ENCODE results near the gene CEACAM1.
"Not testable (repeated sequence)": the region's sequence is repeated elsewhere in the genome, so short reads cannot be mapped to it uniquely, and the experiment has no call there.

CEACAM1 gene

GRCh38 chr19:42512743-42513304, 15.5 kb downstream of the CEACAM1 start:
- no peak for DNase-seq (ENCODE audit: low read depth in 2 of 2, low spot score in 1 of 2)

- no peak for DNase-seq (ENCODE audit: low read depth in 2 of 2, low spot score in 1 of 2)
Measured at GRCh38 chr19:42512130-42512636, 16.1 kb downstream of the CEACAM1 start.

GRCh38 chr19:42511340-42511739, 16.9 kb downstream of the CEACAM1 start:
- no peak for DNase-seq (ENCODE audit: low read depth in 2 of 2, low spot score in 1 of 2)

- DNase-seq (ENCODE audit: low read depth in 2 of 2, low spot score in 1 of 2): no peak
Measured at GRCh38 chr19:42508892-42509444, 19.3 kb downstream of the CEACAM1 start.

- no peak for DNase-seq (ENCODE audit: low read depth in 2 of 2, low spot score in 1 of 2)
Measured at GRCh38 chr19:42505066-42505465, 23.2 kb downstream of the CEACAM1 start.

GRCh38 chr19:42501733-42502132, 26.5 kb downstream of the CEACAM1 start:
- no peak for DNase-seq (ENCODE audit: low read depth in 2 of 2, low spot score in 1 of 2)

GRCh38 chr19:42501243-42501642, 27.0 kb downstream of the CEACAM1 start:
- not testable (repeated sequence) for DNase-seq (ENCODE audit: low read depth in 2 of 2, low spot score in 1 of 2)

- no peak for DNase-seq (ENCODE audit: low read depth in 2 of 2, low spot score in 1 of 2)
Measured at GRCh38 chr19:42498169-42498757, 30.0 kb downstream of the CEACAM1 start.

- no peak for DNase-seq (ENCODE audit: low read depth in 2 of 2, low spot score in 1 of 2)
Measured at GRCh38 chr19:42497492-42498168, 30.7 kb downstream of the CEACAM1 start.

GRCh38 chr19:42496460-42497133, 31.7 kb downstream of the CEACAM1 start:
- no peak for DNase-seq (ENCODE audit: low read depth in 2 of 2, low spot score in 1 of 2)

- no peak for DNase-seq (ENCODE audit: low read depth in 2 of 2, low spot score in 1 of 2)
Measured at GRCh38 chr19:42495663-42496062, 32.6 kb downstream of the CEACAM1 start.

GRCh38 chr19:42494321-42494720, 34.0 kb downstream of the CEACAM1 start:
- no peak for DNase-seq (ENCODE audit: low read depth in 2 of 2, low spot score in 1 of 2)

GRCh38 chr19:42488783-42489521, 39.3 kb downstream of the CEACAM1 start:
- DNase-seq (ENCODE audit: low read depth in 2 of 2, low spot score in 1 of 2): no peak

- DNase-seq (ENCODE audit: low read depth in 2 of 2, low spot score in 1 of 2): no peak
Measured at GRCh38 chr19:42487798-42488178, 40.5 kb downstream of the CEACAM1 start.

- DNase-seq (ENCODE audit: low read depth in 2 of 2, low spot score in 1 of 2): no peak
Measured at GRCh38 chr19:42487032-42487797, 41.1 kb downstream of the CEACAM1 start.

GRCh38 chr19:42485036-42485435, 43.2 kb downstream of the CEACAM1 start:
- not testable (repeated sequence) for DNase-seq (ENCODE audit: low read depth in 2 of 2, low spot score in 1 of 2)

GRCh38 chr19:42480335-42481095, 47.8 kb downstream of the CEACAM1 start:
- peak in 1 of 2 donors; percentile 1 for DNase-seq (ENCODE audit: low read depth in 2 of 2, low spot score in 1 of 2)

- DNase-seq (ENCODE audit: low read depth in 2 of 2, low spot score in 1 of 2): no peak
Measured at GRCh38 chr19:42479736-42480135, 48.5 kb downstream of the CEACAM1 start.

GRCh38 chr19:42478765-42479311, 49.4 kb downstream of the CEACAM1 start:
- DNase-seq (ENCODE audit: low read depth in 2 of 2, low spot score in 1 of 2): no peak

Measured in stimulated activated CD8-positive, alpha-beta memory T cell treated with anti-CD3 and anti-CD28 coated beads, Interleukin-4, amount 100 ng/mL, for 4 hours (primary cell).